Measurements from ENCODE around the gene PDZRN3.
A peak's percentile ranks its signal among the peaks of the same experiment; 100 is the strongest.

DNA sequence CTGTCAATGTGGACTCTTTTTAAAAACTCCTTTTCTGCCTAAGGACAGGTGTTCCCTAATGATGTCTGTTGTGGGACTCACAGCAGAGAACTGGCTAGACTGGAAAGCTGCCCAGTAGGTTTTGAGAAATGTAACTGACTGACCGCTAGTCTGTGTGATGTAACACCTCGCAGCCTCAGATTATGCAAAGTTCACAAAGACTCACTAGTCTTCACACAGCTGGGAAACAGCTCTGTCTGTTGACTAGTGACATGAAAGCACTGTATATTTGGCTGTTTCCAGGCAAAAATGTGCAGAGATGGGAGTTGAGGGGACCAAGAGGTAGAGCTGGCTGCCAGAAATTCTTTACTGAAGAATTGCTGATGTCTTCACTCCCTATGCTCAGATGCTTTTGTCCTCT is 10.3 kb downstream of the PDZRN3 start:
- no peak for TF ChIP-seq POLR2A (IDR thresholded peaks at IDR 0.05)
- TF ChIP-seq, protein P1, sequence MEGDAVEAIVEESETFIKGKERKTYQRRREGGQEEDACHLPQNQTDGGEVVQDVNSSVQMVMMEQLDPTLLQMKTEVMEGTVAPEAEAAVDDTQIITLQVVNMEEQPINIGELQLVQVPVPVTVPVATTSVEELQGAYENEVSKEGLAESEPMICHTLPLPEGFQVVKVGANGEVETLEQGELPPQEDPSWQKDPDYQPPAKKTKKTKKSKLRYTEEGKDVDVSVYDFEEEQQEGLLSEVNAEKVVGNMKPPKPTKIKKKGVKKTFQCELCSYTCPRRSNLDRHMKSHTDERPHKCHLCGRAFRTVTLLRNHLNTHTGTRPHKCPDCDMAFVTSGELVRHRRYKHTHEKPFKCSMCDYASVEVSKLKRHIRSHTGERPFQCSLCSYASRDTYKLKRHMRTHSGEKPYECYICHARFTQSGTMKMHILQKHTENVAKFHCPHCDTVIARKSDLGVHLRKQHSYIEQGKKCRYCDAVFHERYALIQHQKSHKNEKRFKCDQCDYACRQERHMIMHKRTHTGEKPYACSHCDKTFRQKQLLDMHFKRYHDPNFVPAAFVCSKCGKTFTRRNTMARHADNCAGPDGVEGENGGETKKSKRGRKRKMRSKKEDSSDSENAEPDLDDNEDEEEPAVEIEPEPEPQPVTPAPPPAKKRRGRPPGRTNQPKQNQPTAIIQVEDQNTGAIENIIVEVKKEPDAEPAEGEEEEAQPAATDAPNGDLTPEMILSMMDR (IDR thresholded peaks at IDR 0.05) = peak in 3 of 4 experiments; percentile 29 to 56 (median 48)
- TF ChIP-seq POLR2AphosphoS5 (IDR thresholded peaks at IDR 0.05) = peak; percentile 83
- no peak for TF ChIP-seq EP300 (IDR thresholded peaks at IDR 0.05)
